Cardiac fibroblast (primary cell): ENCODE data around the gene ADGRV1.
"Not testable (repeated sequence)": the region's sequence is repeated elsewhere in the genome, so short reads cannot be mapped to it uniquely, and the experiment has no call there.

Source experiments
- DNase-seq, 2 donors: peaks; one replicate each; pipeline versions ENCODE4 v3.0.0 to v3.0.0-alpha.2; 2010; ENCODE audit warnings: low read depth in 2 of 2
- H3K4me3 ChIP-seq, 2 donors: replicated peaks in 1 of 2; 1 replicate in 1 of 2; 2 replicates in 1 of 2; pipeline ENCODE4 v1.5.1; 2011; ENCODE audit warnings: low read depth in 2 of 2, low read length in 2 of 2, mild to moderate bottlenecking in 2 of 2, moderate library complexity in 1 of 2
- TF ChIP-seq, protein P1 (sequence below): IDR thresholded peaks from one replicate; pipeline ENCODE4 v1.5.1; 2011; ENCODE audit warnings: low read depth, mild to moderate bottlenecking, low read length, inconsistent platforms

Gene ADGRV1

DNA sequence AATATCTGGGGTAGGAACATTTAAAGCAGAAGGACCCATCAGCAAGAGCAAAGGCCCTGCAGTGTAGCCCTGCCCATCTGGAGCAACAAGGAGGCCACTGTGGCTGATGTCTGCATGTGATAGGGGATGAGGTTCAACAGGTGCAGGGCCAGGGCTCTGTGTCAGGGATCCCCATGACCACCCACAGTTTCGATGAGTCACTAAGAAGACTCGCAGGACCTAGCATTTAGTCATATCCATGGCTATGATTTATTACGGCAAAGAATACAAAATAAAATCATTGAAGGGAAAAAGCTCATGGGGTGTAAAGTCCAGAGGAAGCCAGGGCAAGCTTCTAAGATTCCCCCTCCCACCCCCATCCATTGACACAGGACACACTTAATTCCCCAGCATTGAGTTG lies 188.6 kb downstream of the ADGRV1 start:
- DNase-seq = no peak
- H3K4me3 ChIP-seq = no peak overlapping the region
- TF ChIP-seq, protein P1, sequence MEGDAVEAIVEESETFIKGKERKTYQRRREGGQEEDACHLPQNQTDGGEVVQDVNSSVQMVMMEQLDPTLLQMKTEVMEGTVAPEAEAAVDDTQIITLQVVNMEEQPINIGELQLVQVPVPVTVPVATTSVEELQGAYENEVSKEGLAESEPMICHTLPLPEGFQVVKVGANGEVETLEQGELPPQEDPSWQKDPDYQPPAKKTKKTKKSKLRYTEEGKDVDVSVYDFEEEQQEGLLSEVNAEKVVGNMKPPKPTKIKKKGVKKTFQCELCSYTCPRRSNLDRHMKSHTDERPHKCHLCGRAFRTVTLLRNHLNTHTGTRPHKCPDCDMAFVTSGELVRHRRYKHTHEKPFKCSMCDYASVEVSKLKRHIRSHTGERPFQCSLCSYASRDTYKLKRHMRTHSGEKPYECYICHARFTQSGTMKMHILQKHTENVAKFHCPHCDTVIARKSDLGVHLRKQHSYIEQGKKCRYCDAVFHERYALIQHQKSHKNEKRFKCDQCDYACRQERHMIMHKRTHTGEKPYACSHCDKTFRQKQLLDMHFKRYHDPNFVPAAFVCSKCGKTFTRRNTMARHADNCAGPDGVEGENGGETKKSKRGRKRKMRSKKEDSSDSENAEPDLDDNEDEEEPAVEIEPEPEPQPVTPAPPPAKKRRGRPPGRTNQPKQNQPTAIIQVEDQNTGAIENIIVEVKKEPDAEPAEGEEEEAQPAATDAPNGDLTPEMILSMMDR = no peak

DNA sequence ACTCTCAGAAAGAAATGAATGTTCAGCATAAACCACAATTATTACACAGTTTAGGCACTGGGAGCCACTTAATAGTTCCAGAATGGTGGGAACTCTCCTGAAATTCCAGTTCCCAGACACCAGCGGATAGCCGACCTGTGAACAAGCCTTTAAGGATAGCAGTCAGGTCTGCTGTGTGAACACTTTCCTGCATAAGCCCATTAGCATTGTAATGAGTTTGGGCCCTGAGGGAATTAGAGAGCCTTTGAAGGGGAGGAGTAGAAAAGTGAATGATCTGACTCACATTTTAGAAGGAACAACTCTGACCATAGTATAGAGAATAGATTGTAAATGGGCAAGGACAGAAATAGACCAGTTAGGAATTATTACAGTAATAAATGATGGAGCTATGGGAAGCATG lies 189.1 kb downstream of the ADGRV1 start:
- no peak for DNase-seq
- H3K4me3 ChIP-seq = no peak overlapping the region
- TF ChIP-seq, protein P1 = no peak

DNA sequence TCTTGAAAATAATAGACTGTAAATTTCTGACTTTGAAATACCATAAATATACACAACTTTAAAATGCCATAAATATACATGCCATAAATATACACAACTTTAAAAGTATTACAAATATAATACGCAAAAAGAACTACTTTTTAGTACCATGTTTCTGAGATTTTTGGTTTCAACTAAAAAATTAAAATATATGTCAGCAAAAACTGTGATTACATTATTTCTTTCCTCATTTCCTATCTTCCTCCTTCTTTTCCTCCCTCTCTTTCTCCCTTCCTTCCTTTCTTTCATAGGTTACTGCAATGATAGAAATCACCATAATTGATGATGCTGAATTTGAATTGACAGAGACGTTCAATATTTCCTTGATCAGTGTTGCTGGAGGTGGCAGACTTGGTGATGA lies 200.5 kb downstream of the ADGRV1 start:
- H3K4me3 ChIP-seq = no peak overlapping the region
- no peak for DNase-seq
- TF ChIP-seq, protein P1 = no peak

DNA sequence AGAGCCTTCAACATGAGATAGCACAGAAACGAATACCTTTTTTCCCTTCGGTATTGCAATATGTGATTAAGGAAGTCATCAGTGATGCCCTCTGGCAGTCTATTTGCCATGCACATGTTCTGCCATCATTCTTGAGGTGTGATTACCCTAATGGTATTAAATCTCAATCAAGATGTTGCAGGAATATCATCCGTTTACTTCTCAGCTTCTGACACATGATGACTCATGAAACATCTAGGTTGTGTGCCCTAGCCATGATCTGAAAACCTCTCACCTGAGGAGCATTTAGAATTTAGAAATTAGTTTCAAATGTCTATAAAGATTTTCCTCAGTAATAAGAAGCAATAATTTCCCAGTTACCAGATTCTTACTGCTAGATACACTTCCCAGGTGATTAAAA lies 209.1 kb downstream of the ADGRV1 start:
- H3K4me3 ChIP-seq = no peak overlapping the region
- TF ChIP-seq, protein P1 = no peak
- no peak for DNase-seq

DNA sequence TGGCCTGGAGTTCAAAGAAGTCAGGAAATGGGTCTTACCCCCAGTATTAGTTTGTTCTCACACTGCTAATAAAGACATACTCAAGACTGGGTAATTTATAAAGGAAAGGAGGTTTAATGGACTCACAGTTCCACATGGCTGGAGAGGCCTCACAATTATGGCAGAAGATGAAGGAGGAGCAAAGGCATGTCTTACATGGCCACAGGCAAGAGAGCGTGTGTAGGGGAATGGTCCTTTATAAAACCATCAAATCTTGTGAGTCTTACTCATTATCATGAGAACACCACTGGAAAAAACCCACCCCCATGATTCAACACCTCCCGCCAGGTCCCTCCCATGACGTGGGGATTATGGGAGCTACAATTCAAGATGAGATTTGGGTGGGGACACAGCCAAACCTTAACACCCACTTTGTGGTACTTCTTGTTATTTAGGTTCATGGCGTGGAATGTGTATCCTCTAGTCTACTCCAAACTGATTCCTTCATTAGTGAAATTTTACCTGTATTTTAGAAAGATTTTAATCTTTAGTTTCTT lies 211.5 kb downstream of the ADGRV1 start:
- not testable (repeated sequence) for H3K4me3 ChIP-seq, DNase-seq

DNA sequence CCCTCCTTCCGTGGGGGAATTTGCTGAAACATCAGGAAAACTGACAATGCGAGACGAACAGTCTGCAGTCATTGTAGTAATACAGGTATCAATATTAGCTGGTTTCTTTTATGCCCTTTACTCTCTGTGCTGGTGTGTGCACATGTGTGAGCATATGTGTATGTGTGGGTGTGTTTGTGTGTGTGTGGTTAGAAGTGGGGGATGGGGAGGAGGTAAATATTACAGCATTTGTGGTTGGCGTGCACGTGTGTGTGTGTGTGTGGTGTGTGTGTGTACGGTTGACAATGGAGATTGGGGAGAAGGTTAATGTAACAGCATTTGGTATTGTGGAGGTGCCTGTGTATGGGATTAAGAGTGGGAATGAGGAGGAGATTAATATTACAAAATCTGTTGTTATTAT lies 219.4 kb downstream of the ADGRV1 start:
- TF ChIP-seq, protein P1 = no peak

DNA sequence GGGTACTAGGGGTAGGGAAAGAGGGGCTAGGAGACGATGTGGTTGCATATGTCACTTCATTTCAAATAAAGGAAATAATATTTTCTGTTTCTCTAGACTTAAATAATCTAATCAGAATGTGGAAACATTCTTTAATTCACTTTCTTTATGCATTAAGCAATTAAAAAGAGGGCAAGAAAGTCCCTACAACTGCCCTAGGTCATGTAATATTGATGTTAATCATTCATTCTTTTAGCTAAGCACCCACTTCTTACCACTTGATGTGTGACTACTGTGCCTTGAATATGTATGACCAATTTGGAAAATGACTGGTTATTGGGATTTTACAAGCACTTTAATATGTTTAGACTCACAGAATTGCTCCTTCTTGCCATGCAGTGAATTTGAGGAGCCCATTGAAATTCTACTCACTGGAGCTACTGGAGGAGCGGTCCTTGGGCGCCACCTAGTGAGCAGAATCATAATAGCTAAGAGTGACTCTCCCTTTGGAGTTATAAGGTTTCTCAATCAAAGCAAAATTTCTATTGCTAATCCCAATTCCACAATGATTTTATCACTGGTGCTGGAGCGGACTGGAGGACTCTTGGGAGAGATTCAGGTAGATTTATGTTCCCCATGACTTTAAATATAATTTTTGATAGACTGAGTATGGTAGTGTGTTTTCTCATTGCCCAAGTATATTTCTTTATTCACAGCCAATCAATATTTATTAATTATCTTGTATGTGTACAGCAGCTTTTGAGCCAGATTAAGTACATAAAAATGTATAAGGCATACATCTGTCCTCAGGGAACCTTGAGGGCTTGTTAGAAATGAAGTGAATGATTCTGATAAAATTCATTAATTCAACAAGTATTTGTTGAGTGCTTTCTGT lies 225.1 kb downstream of the ADGRV1 start:
- no peak overlapping the region for H3K4me3 ChIP-seq
- DNase-seq = peak; percentile 73 to 76
- TF ChIP-seq, protein P1 = peak; percentile 85

More for the DNA sequence above, 219.4 kb downstream of the ADGRV1 start:
- DNase-seq = no peak
- no peak overlapping the region for H3K4me3 ChIP-seq
